Fibroblast of peridontal ligament (primary cell): ENCODE results near the gene SNURF.
"Not testable (repeated sequence)": the region's sequence is repeated elsewhere in the genome, so short reads cannot be mapped to it uniquely, and the experiment has no call there.

ENCODE experiments used
- DNase-seq: peaks from one replicate; pipeline ENCODE4 v3.0.0-alpha.2; 2010; ENCODE audit errors: extremely low read depth

Gene SNURF

GRCh38 chr15:24971052-24971451, 16.3 kb downstream of the SNURF start:
- DNase-seq = no peak

- DNase-seq = no peak
Observed at GRCh38 chr15:24971772-24972171, 17.0 kb downstream of the SNURF start.

GRCh38 chr15:24972707-24973106, 17.9 kb downstream of the SNURF start:
- not testable (repeated sequence) for DNase-seq

- DNase-seq = no peak
Observed at GRCh38 chr15:24976932-24977331, 22.1 kb downstream of the SNURF start.

- DNase-seq = no peak
Observed at GRCh38 chr15:24977686-24978085, 22.9 kb downstream of the SNURF start.

GRCh38 chr15:24985224-24985623, 30.4 kb downstream of the SNURF start:
- DNase-seq = no peak

- DNase-seq = no peak
Observed at GRCh38 chr15:24986653-24987052, 31.9 kb downstream of the SNURF start.
